ENCODE results near the gene OR5H14. TPM values are rescaled to one million over a fixed set of nuclear protein-coding genes. Genes with fewer than 3 reads are reported as not detected.
"Not testable (repeated sequence)": the region's sequence is repeated elsewhere in the genome, so short reads cannot be mapped to it uniquely, and the experiment has no call there.

Gene OR5H14
- total and polyA plus RNA-seq, 2 of the 8 experiments (the other 6 are each of a cell fraction or from before 2014, with no cell fraction given): not detected

DNA sequence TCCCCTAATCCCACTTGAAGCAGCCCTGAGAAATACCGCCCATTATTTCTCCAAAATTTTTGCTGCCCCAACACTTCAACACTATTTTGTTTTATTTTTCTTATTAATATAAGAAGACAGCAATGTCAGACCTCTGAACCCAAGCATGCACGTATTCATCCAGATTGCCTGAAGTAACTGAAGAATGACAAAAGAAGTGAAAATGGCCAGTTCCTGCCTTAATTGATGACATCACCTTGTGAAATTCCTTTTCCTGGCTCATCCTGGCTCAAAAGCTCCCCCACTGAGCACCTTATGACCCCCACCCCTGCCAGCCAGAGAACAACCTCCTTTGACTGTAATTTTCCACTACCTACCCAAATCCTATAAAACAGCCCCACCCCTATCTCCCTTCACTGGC, 49.0 kb downstream of the OR5H14 start:
- POLR2A ChIA-PET (ENCODE audit: partially characterized antibody): interaction anchor here (1.7 kb wide), 1 partner anchor 129 kb away, joined by 6 read pairs; no protein-coding TSS in a partner anchor
- 71% methylated on average over 2 of the region's 2 CpGs; no CpG with 5 or more reads in 1 of the 2 experiments for WGBS, 2 experiments (ENCODE audit: extremely low coverage in 1 of 2, insufficient coverage in 1 of 2, insufficient read length in 1 of 2, insufficient replicate concordance in 2 of 2, low coverage in 1 of 2, low lambda C conversion rate in 2 of 2, missing lambda C conversion rate in 1 of 2)
- H3K4ac ChIP-seq (replicated peaks; ENCODE audit: insufficient read length, low read depth, low read length); H4K5ac ChIP-seq (ENCODE audit: insufficient read length, low read depth, low read length); H3K4me3 ChIP-seq (ENCODE audit: extremely low read depth in 1 of 4, insufficient read depth in 2 of 4, low read depth in 3 of 4, low read length in 4 of 4); H2AFZ ChIP-seq (ENCODE audit: low read length); H3K9me3 ChIP-seq (ENCODE audit: insufficient read depth in 2 of 2, low read depth in 1 of 2, low read length in 1 of 2); H3K14ac ChIP-seq (ENCODE audit: insufficient read length); CTCF ChIA-PET (ENCODE audit: partially characterized antibody); H3K36me3 ChIP-seq (ENCODE audit: control insufficient read depth in 2 of 4, insufficient read depth in 4 of 4, low read length in 3 of 4); H2BK15ac ChIP-seq (ENCODE audit: low read length); H3K4me1 ChIP-seq (replicated peaks in 1 of 4; ENCODE audit: control insufficient read depth in 3 of 4, insufficient read depth in 4 of 4, low read length in 3 of 4); H2BK120ac ChIP-seq (replicated peaks; ENCODE audit: low read depth, low read length); H3K27me3 ChIP-seq (replicated peaks in 1 of 4; ENCODE audit: control insufficient read depth in 3 of 4, extremely low read depth in 1 of 4, insufficient read depth in 3 of 4, low read length in 3 of 4); H4K91ac ChIP-seq (replicated peaks; ENCODE audit: insufficient read length, low read length); H2AK5ac ChIP-seq (ENCODE audit: low read depth, low read length); H3K9ac ChIP-seq (replicated peaks in 1 of 4; ENCODE audit: extremely low read depth in 1 of 4, low read depth in 3 of 4, low read length in 3 of 4); H3K79me1 ChIP-seq (ENCODE audit: low read depth, low read length); H3K4me2 ChIP-seq (ENCODE audit: insufficient read depth in 1 of 2, low read depth in 2 of 2, low read length in 2 of 2); H4K8ac ChIP-seq (ENCODE audit: extremely low read depth, insufficient read depth, low read length); H2BK20ac ChIP-seq (ENCODE audit: low read length); H3K23me2 ChIP-seq (ENCODE audit: low read depth, low read length); H3K79me2 ChIP-seq (ENCODE audit: control insufficient read depth in 1 of 2, insufficient read depth in 2 of 2, low read length in 2 of 2); H2BK12ac ChIP-seq (ENCODE audit: low read depth, low read length); H3K56ac ChIP-seq (replicated peaks; ENCODE audit: insufficient read length, low read depth, low read length); H3K18ac ChIP-seq (ENCODE audit: extremely low read depth, low read length); H2BK5ac ChIP-seq (ENCODE audit: low read depth, low read length); H4K20me1 ChIP-seq (replicated peaks in 1 of 2; ENCODE audit: control insufficient read depth in 1 of 2, insufficient read depth in 2 of 2, low read length in 2 of 2); H3K23ac ChIP-seq (ENCODE audit: insufficient read length); H3K27ac ChIP-seq (ENCODE audit: low read depth, low read length): not testable (repeated sequence)
- DNase-seq (ENCODE audit: low read depth in 1 of 2, low spot score in 2 of 2) (peak; percentile 13 to 46), FAIRE-seq (peak; percentile 28)
- TF ChIP-seq JUND (IDR thresholded peaks at IDR 0.05; ENCODE audit: low read length): peak; percentile 60; the same call in 1 of the 2 replicates
